Transverse colon (tissue), 4 donors: ENCODE data around the gene RSRC1. TPM values are rescaled to one million over a fixed set of nuclear protein-coding genes. Genes with fewer than 3 reads are reported as not detected.
A peak's percentile ranks its signal among the peaks of the same experiment; 100 is the strongest.

Experiments
- DNase-seq: peaks from one replicate; pipeline ENCODE4 v3.0.0-alpha.2; 2019
- H3K27ac ChIP-seq, 4 donors: fragments of 200-600 bp; sonication (generic); 2 replicates each; pipeline ENCODE4 v1.5.1; 2016 to 2018; ENCODE audit warnings: inconsistent platforms in 4 of 4
- H3K27me3 ChIP-seq: fragments of 200-600 bp; sonication (generic); 2 replicates; pipeline ENCODE4 v1.5.1; 2017; ENCODE audit warnings: inconsistent platforms
- H3K36me3 ChIP-seq, 4 donors: fragments of 200-600 bp; sonication (generic); 2 replicates each; pipeline ENCODE4 v1.5.1; 2017 to 2019; ENCODE audit warnings: inconsistent platforms in 4 of 4
- H3K4me1 ChIP-seq, 4 donors: fragments of 200-600 bp; sonication (generic); 2 replicates each; pipeline ENCODE4 v1.5.1; 2017 to 2020; ENCODE audit warnings: inconsistent platforms in 4 of 4
- H3K4me3 ChIP-seq, 4 donors: fragments of 200-600 bp; sonication (generic); 1 replicate in 1 of 4; 2 replicates in 3 of 4; pipeline versions ENCODE4 v1.5.1 to v1.6.1; 2017 to 2019; ENCODE audit warnings: inconsistent platforms in 4 of 4
- H3K9me3 ChIP-seq, 2 donors: fragments of 200-600 bp; sonication (generic); 2 replicates each; pipeline ENCODE4 v1.5.1; 2017 to 2019; ENCODE audit warnings: inconsistent platforms in 2 of 2
- CTCF ChIP-seq, 5 experiments: fragments of 200-600 bp in 3 of 5; fragments of 450-650 bp in 2 of 5; sonication (generic) in 3 of 5; IDR thresholded peaks; 1 replicate in 2 of 5; 2 replicates in 3 of 5; pipeline ENCODE4 v1.5.1; 2016 to 2017; ENCODE audit warnings: antibody characterized with exemption in 5 of 5, inconsistent platforms in 3 of 5, mild to moderate bottlenecking in 2 of 5, moderate library complexity in 1 of 5
- EP300 ChIP-seq: sonication (generic); formaldehyde crosslinking; IDR thresholded peaks from one replicate; pipeline ENCODE4 v1.6.1; 2017; ENCODE audit warnings: antibody characterized with exemption, low read depth
- POLR2A ChIP-seq: fragments of 450-650 bp; IDR thresholded peaks from one replicate; pipeline ENCODE4 v1.6.1; 2016; ENCODE audit warnings: antibody characterized with exemption, mild to moderate bottlenecking, moderate library complexity
- POLR2AphosphoS5 ChIP-seq, 3 donors: sonication (generic); formaldehyde crosslinking; IDR thresholded peaks; one replicate each; pipeline ENCODE4 v1.6.1; 2016; ENCODE audit warnings: antibody characterized with exemption in 3 of 3
- WGBS, 2 donors: methylation state at CpG; one replicate each; pipeline ENCODE4 v1.1.5; 2018; ENCODE audit warnings: low coverage in 1 of 2; 5-methylcytosine and 5-hydroxymethylcytosine counted together
- in situ Hi-C, 4 donors: fragments of 200-750 bp; cut with MboI; loops; one replicate each; pipeline versions ENCODE4 v1.15.0 to v1.15.1; 2017; ENCODE audit warnings: low sequenced_read_pairs in 3 of 4, low pct_ligation_motif_present in 1 of 4, low pct_unique_long_range_greater_than_20kb in 1 of 4
- intact Hi-C: fragments of 100-400 bp; cut with DNase I; formaldehyde crosslinking; loops from one replicate; pipeline ENCODE4 v1.15.1; 2023; ENCODE audit warnings: low total_unique reads
- total RNA-seq, 4 donors: library from RNA; depleted of rRNA; stranded (reverse); fragments of >200 nt; gene quantifications; one replicate each; pipeline ENCODE4 v1.1.0, GENCODE V29; 2016

Gene RSRC1
- total RNA-seq, 4 donors from 2014 or later = 5.6 to 65.1 (median 37.1) TPM

DNA sequence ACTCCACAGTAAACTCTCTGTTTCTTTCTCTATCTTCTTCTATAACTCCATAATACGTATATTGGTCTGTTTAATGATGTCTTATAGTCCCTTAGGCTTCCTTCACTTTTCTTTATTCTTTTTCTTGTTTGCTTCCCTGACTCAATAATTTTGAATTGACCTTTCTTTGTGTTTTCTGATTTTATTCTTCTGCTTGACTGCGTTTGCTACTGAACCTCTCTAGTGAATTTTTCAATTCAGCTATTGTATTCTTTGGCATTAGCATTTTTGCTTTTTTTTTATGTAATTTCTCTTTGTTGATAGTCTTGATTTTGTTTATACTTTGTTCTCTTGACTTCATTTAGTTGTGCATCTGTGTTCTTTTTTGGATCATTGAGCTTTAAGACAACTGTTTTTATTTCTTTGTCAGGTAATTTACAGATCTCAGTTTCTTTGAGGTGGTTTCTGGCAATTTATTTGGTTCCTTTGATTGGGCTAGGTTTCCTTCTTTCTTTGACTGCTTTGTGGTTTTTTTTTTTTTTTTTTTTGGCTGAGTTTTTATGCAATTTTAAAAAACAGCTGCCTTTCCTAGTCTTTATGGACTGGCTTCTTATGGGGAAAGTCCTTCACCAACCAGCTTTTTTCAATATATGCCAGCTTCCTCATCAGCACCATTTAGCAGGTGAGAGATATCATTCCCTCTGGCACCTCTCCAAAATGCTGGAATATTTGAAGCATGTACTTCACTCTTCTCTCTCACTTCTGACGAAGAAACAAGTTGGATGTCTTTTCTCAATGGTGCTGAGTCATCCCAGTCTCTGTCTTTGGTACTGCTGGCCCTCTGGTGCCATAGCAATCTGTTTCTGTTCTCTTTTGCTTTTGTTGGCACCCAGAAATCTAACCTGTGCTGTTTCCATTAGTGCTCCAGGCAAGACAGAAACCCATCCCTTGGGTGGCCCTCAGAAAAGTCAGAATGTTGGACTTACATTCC, 17.6 kb downstream of the RSRC1 start:
- in situ Hi-C loops (no loop called here), intact Hi-C loops (no loop called here)
- Histone ChIP-seq H3K9me3 (peaks cover 0 to 5% of the 10 kb centered on the region in 2 donors), H3K27me3 (no peaks in the 10 kb centered on the region), H3K4me1 (no peaks in the 10 kb centered on the region), H3K36me3 (peaks cover 0 to 55% (median 20%) of the 10 kb centered on the region in 4 donors), H3K27ac (no peak overlapping the region), H3K4me3 (no peak overlapping the region)
- TF ChIP-seq EP300 = no peak
- no peak for TF ChIP-seq POLR2A
- no peak for TF ChIP-seq CTCF (IDR thresholded peaks at IDR 0.05)
- no peak for TF ChIP-seq POLR2AphosphoS5 (IDR thresholded peaks at IDR 0.05)
- DNase-seq = no peak
- 92 to 97% methylated on average over 2 to 3 of the region's 3 CpGs for WGBS, 2 donors

GRCh38 chr3:158128755-158129154, 18.9 kb downstream of the RSRC1 start:
- Histone ChIP-seq H3K36me3 (peaks cover 0 to 45% (median 18%) of the 10 kb centered on the region in 4 donors), H3K4me1 (no peaks in the 10 kb centered on the region), H3K9me3 (peaks cover 0 to 5% of the 10 kb centered on the region in 2 donors), H3K27me3 (no peaks in the 10 kb centered on the region), H3K4me3 (no peak overlapping the region), H3K27ac (no peak overlapping the region)
- DNase-seq = no peak
- no peak for TF ChIP-seq CTCF (IDR thresholded peaks at IDR 0.05)
- no peak for TF ChIP-seq POLR2A
- TF ChIP-seq POLR2AphosphoS5 (IDR thresholded peaks at IDR 0.05) = no peak
- no peak for TF ChIP-seq EP300
- 82 to 89% methylated on average over 6 of the region's 6 CpGs for WGBS, 2 donors
- intact Hi-C loops = no loop called here
- in situ Hi-C loops = no loop called here

DNA sequence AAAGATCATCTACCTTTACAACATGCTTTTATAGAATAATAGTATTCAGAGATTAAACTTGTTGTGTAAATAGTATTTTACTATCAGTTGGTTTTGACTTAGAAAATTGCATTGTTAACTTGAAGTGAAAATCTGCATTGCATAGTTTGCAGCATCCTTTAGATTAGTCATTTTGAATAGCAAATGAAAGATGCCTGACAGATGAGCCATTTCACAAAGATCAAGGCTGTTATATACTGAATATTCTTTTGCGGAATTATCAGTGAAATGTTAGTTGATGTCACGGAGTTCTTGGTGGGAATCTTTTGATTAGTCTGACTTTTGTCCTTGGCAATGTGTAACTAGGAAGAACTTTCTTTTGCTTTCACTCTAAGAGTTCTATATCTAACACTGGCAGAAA, 24.5 kb downstream of the RSRC1 start:
- no peak for TF ChIP-seq POLR2A
- H3K4me3 ChIP-seq = no peak overlapping the region
- intact Hi-C loops = no loop called here
- peaks cover 0 to 5% (median 0%) of the 10 kb centered on the region in 4 donors for H3K36me3 ChIP-seq
- DNase-seq = no peak
- no peak overlapping the region for H3K27ac ChIP-seq
- in situ Hi-C loops = no loop called here
- H3K9me3 ChIP-seq = no peaks in the 10 kb centered on the region
- no peaks in the 10 kb centered on the region for H3K4me1 ChIP-seq
- WGBS, 2 donors = 95 to 100% methylated on average over 2 of the region's 2 CpGs
- no peaks in the 10 kb centered on the region for H3K27me3 ChIP-seq

- H3K27ac ChIP-seq = peak overlapping the region in 2 of 4 donors; percentile 7 to 17
- TF ChIP-seq POLR2AphosphoS5 (IDR thresholded peaks at IDR 0.05) (no peak), CTCF (IDR thresholded peaks at IDR 0.05) (no peak), EP300 (no peak), POLR2A (no peak)
- intact Hi-C loops = no loop called here
These were observed 30.5 kb downstream of the RSRC1 start for GRCh38 chr3:158140396-158140795.

More at GRCh38 chr3:158140396-158140795, 30.5 kb downstream of the RSRC1 start:
- H3K36me3 ChIP-seq = no peaks in the 10 kb centered on the region
- H3K4me3 ChIP-seq = no peak overlapping the region
- H3K9me3 ChIP-seq = peaks cover 0 to 4% of the 10 kb centered on the region in 2 donors
- H3K27me3 ChIP-seq = no peaks in the 10 kb centered on the region
- no peak for DNase-seq
- in situ Hi-C loops = no loop called here
- H3K4me1 ChIP-seq = no peaks in the 10 kb centered on the region
- 75 to 86% methylated on average over 2 of the region's 2 CpGs for WGBS, 2 donors
